Chondrocyte (in vitro differentiated cells): ENCODE measurements around the gene KRTAP1-5. TPM values are rescaled to one million over a fixed set of nuclear protein-coding genes. Genes with fewer than 3 reads are reported as not detected.
A peak's percentile ranks its signal among the peaks of the same experiment; 100 is the strongest.
"Not testable (repeated sequence)": the region's sequence is repeated elsewhere in the genome, so short reads cannot be mapped to it uniquely, and the experiment has no call there.

ENCODE experiments used
- DNase-seq: peaks from one replicate; pipeline ENCODE4 v3.0.0; 2021; ENCODE audit warnings: mixed read lengths, low spot score
- H3K27ac Mint-ChIP-seq: one replicate; pipeline ENCODE4 v1.8.0; 2021; ENCODE audit warnings: mild to moderate bottlenecking, moderate library complexity, mixed read lengths; ENCODE audit not compliant: unreplicated experiment
- H3K27me3 Mint-ChIP-seq: 2 replicates; pipeline ENCODE4 v1.8.0; 2021; ENCODE audit warnings: low read depth, mixed read lengths
- H3K36me3 Mint-ChIP-seq: 2 replicates; pipeline ENCODE4 v1.8.0; 2021; ENCODE audit warnings: low read depth, mixed read lengths
- H3K4me1 Mint-ChIP-seq: 2 replicates; pipeline ENCODE4 v1.8.0; 2021; ENCODE audit warnings: low read depth, mild to moderate bottlenecking, mixed read lengths
- H3K4me3 Mint-ChIP-seq: one replicate; pipeline ENCODE4 v1.8.0; 2021; ENCODE audit warnings: mild to moderate bottlenecking, moderate library complexity, mixed read lengths; ENCODE audit not compliant: unreplicated experiment
- H3K9me3 Mint-ChIP-seq: 2 replicates; pipeline ENCODE4 v1.8.0; 2021; ENCODE audit warnings: low read depth, mixed read lengths
- total RNA-seq: library from RNA; stranded (reverse); gene quantifications from 3 replicates; pipeline ENCODE4 v1.2.1, GENCODE V29; 2021
- TF ChIP-seq, protein P1 (sequence below): fragments of 200-600 bp; sonication (generic); IDR thresholded peaks from 2 replicates; pipeline ENCODE4 v1.5.0; 2021; ENCODE audit warnings: antibody characterized with exemption, mild to moderate bottlenecking, moderate library complexity

KRTAP1-5 gene
- total RNA-seq, 1 donor from 2014 or later = not detected

- not testable (repeated sequence) for H3K4me1 Mint-ChIP-seq, H3K9me3 Mint-ChIP-seq, H3K27ac Mint-ChIP-seq, H3K36me3 Mint-ChIP-seq, H3K4me3 Mint-ChIP-seq, DNase-seq, H3K27me3 Mint-ChIP-seq
- TF ChIP-seq, protein P1, sequence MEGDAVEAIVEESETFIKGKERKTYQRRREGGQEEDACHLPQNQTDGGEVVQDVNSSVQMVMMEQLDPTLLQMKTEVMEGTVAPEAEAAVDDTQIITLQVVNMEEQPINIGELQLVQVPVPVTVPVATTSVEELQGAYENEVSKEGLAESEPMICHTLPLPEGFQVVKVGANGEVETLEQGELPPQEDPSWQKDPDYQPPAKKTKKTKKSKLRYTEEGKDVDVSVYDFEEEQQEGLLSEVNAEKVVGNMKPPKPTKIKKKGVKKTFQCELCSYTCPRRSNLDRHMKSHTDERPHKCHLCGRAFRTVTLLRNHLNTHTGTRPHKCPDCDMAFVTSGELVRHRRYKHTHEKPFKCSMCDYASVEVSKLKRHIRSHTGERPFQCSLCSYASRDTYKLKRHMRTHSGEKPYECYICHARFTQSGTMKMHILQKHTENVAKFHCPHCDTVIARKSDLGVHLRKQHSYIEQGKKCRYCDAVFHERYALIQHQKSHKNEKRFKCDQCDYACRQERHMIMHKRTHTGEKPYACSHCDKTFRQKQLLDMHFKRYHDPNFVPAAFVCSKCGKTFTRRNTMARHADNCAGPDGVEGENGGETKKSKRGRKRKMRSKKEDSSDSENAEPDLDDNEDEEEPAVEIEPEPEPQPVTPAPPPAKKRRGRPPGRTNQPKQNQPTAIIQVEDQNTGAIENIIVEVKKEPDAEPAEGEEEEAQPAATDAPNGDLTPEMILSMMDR = peak; percentile 28
These were observed 14.0 kb upstream of the KRTAP1-5 start, which contains the start of gene KRTAP1-1 for GRCh38 chr17:41040783-41041571. TSS of gene KRTAP1-1 (minus strand) at chr17:41041450. CDS start at chr17:41041397, 53 bp downstream.

- no peak overlapping the region for H3K27ac Mint-ChIP-seq
- peaks cover 1% of the 10 kb centered on the region for H3K36me3 Mint-ChIP-seq
- TF ChIP-seq, protein P1 = no peak
- no peaks in the 10 kb centered on the region for H3K4me1 Mint-ChIP-seq
- H3K9me3 Mint-ChIP-seq = peaks cover 3% of the 10 kb centered on the region
- no peak for DNase-seq
- H3K4me3 Mint-ChIP-seq = no peak overlapping the region
- H3K27me3 Mint-ChIP-seq = no peaks in the 10 kb centered on the region
These were observed 10.9 kb upstream of the KRTAP1-5 start for GRCh38 chr17:41037853-41038350.

GRCh38 chr17:41034346-41034935, 7.4 kb upstream of the KRTAP1-5 start, which contains the start of gene KRTAP1-3:
TSS of gene KRTAP1-3 (minus strand) at chr17:41034874. CDS start at chr17:41034821, 53 bp downstream.
- H3K4me1 Mint-ChIP-seq, H3K9me3 Mint-ChIP-seq, H3K36me3 Mint-ChIP-seq, H3K4me3 Mint-ChIP-seq, H3K27me3 Mint-ChIP-seq, DNase-seq, H3K27ac Mint-ChIP-seq: not testable (repeated sequence)

GRCh38 chr17:41029633-41030245, 2.7 kb upstream of the KRTAP1-5 start, which contains the start of gene KRTAP1-4:
TSS of gene KRTAP1-4 (minus strand) at chr17:41030195. CDS start at chr17:41030078, 117 bp downstream.
- TF ChIP-seq, protein P1 = no peak
- DNase-seq = no peak
- Mint-ChIP-seq H3K27ac (no peak within 1 kb of the TSS), H3K27me3 (no peaks in the 10 kb centered on the region), H3K4me3 (no peak within 1 kb of the TSS), H3K4me1 (peaks cover 2% of the 10 kb centered on the region), H3K36me3 (no peaks in the 10 kb centered on the region), H3K9me3 (no peaks in the 10 kb centered on the region)

DNA sequence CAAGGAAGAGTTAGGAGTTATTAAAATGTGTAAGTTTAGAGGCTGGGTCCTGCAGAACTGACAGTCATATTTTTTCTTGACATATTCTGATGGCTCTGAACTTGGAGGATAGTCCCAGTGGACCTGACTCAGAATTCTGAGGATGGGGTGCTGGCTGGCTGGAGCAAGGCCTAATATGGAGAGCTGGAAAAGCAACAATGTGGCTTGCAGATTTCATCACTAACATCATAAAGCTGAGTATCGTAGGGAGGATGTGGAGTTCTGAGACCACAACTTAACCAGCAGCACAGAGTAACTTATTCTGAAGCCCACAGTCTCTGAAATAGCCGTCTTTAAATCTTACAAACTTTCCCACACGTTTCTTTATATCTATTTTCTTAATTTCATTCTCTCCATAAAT, 2.3 kb downstream of the KRTAP1-5 start:
- H3K36me3 Mint-ChIP-seq = no peaks in the 10 kb centered on the region
- H3K9me3 Mint-ChIP-seq = peaks cover 5% of the 10 kb centered on the region
- H3K27ac Mint-ChIP-seq = no peak overlapping the region
- no peak overlapping the region for H3K4me3 Mint-ChIP-seq
- TF ChIP-seq, protein P1 = no peak
- H3K4me1 Mint-ChIP-seq = peaks cover 5% of the 10 kb centered on the region
- H3K27me3 Mint-ChIP-seq = no peaks in the 10 kb centered on the region
- no peak for DNase-seq
